NCI-H2227 (cell line): ENCODE data around the gene IRF8.
A peak's percentile ranks its signal among the peaks of the same experiment; 100 is the strongest.

Source experiments
- DNase-seq: peaks from one replicate; lab custom pipeline; 2025; ENCODE audit not compliant: unreplicated experiment; lab: John Stamatoyannopoulos, UW

The IRF8 gene

GRCh38 chr16:85954927-85955519 lies 56.1 kb downstream of the IRF8 start:
- no peak for DNase-seq

- DNase-seq: no peak
These were observed 56.6 kb downstream of the IRF8 start for GRCh38 chr16:85955566-85955965.

GRCh38 chr16:85956426-85956825 lies 57.5 kb downstream of the IRF8 start:
- DNase-seq: no peak

GRCh38 chr16:85958731-85959130 lies 59.8 kb downstream of the IRF8 start:
- no peak for DNase-seq

GRCh38 chr16:85959686-85960085 lies 60.7 kb downstream of the IRF8 start:
- no peak for DNase-seq

GRCh38 chr16:85960486-85961046 lies 61.6 kb downstream of the IRF8 start:
- no peak for DNase-seq

GRCh38 chr16:85961988-85962915 lies 63.3 kb downstream of the IRF8 start:
- no peak for DNase-seq

GRCh38 chr16:85963753-85964285 lies 64.9 kb downstream of the IRF8 start:
- peak; percentile 46 for DNase-seq

GRCh38 chr16:85965125-85965524 lies 66.2 kb downstream of the IRF8 start:
- DNase-seq: no peak

- no peak for DNase-seq
These were observed 68.1 kb downstream of the IRF8 start for GRCh38 chr16:85967111-85967510.

GRCh38 chr16:85968041-85968920 lies 69.3 kb downstream of the IRF8 start:
- no peak for DNase-seq

- no peak for DNase-seq
These were observed 70.2 kb downstream of the IRF8 start for GRCh38 chr16:85969159-85969558.

- no peak for DNase-seq
These were observed 70.6 kb downstream of the IRF8 start for GRCh38 chr16:85969591-85969990.

GRCh38 chr16:85970016-85970733 lies 71.2 kb downstream of the IRF8 start:
- no peak for DNase-seq

- no peak for DNase-seq
These were observed 71.8 kb downstream of the IRF8 start for GRCh38 chr16:85970738-85971137.
